ENCODE data around the gene FHIT. TPM values are rescaled to one million over a fixed set of nuclear protein-coding genes. Genes with fewer than 3 reads are reported as not detected.

FHIT gene
- total RNA-seq, 1 donor from 2014 or later, result 11.5 TPM

DNA sequence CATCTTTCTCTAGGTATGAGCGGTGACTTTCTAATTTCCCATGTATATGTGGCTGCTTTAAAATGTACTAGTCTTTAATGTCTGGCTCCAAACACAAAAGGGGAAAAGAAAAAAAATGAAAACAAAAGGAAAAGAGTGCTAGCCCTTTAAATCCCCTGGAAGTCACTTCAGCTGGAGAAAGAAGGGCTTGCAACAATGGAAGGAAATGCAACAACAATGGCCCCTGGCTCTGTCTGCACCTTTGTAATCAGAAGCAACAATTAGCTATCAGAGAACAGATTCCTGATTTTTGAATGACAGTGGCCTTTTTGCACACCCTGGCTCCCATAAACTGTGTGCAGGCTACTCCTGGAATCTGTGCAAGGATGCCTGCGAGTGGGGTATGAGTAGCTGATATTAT is 591.2 kb downstream of the FHIT start:
- DNase-seq (ENCODE audit: low read depth), result no peak
- no peaks in the 10 kb centered on the region for H3K27me3 ChIP-seq (ENCODE audit: control insufficient read depth, insufficient read depth, low read length)
- H3K4me3 ChIP-seq (ENCODE audit: low read depth, low read length), result no peak overlapping the region
- H3K36me3 ChIP-seq (ENCODE audit: control insufficient read depth, insufficient read depth, low read length), result no peaks in the 10 kb centered on the region
- TF ChIP-seq CTCF (IDR thresholded peaks at IDR 0.05; ENCODE audit: insufficient read depth, low read length, poor library complexity, severe bottlenecking), result no peak

- no peaks in the 10 kb centered on the region for H3K36me3 ChIP-seq (ENCODE audit: control insufficient read depth, insufficient read depth, low read length)
- DNase-seq (ENCODE audit: low read depth), result no peak
Observed at GRCh38 chr3:60659098-60659497, 592.2 kb downstream of the FHIT start.

DNA sequence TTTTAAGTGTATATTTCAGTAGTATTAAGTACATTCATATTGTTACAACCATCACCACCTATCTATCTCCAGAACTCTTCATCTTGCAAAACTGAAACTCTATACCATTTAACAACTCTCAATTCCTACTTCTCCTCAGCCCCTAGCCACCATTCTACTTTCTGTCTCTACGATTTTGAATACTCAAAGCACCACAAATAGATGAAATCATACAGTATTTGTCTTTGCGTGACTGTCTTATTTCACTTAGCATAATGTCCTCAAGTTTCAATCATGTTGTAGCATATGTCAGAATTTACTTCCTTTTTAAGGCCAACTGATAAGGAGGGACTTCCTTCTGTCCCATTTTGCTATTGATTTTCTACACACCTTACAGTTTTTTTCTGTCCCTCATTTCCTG is 593.3 kb downstream of the FHIT start:
- H3K4me3 ChIP-seq (ENCODE audit: low read depth, low read length), result no peak overlapping the region
- no peaks in the 10 kb centered on the region for H3K36me3 ChIP-seq (ENCODE audit: control insufficient read depth, insufficient read depth, low read length)
- no peak for TF ChIP-seq CTCF (IDR thresholded peaks at IDR 0.05; ENCODE audit: insufficient read depth, low read length, poor library complexity, severe bottlenecking)
- DNase-seq (ENCODE audit: low read depth), result no peak
- H3K27me3 ChIP-seq (ENCODE audit: control insufficient read depth, insufficient read depth, low read length), result no peaks in the 10 kb centered on the region

More at GRCh38 chr3:60659098-60659497, 592.2 kb downstream of the FHIT start:
- H3K27me3 ChIP-seq (ENCODE audit: control insufficient read depth, insufficient read depth, low read length), result no peaks in the 10 kb centered on the region
- H3K4me3 ChIP-seq (ENCODE audit: low read depth, low read length), result no peak overlapping the region
- TF ChIP-seq CTCF (IDR thresholded peaks at IDR 0.05; ENCODE audit: insufficient read depth, low read length, poor library complexity, severe bottlenecking), result no peak

DNA sequence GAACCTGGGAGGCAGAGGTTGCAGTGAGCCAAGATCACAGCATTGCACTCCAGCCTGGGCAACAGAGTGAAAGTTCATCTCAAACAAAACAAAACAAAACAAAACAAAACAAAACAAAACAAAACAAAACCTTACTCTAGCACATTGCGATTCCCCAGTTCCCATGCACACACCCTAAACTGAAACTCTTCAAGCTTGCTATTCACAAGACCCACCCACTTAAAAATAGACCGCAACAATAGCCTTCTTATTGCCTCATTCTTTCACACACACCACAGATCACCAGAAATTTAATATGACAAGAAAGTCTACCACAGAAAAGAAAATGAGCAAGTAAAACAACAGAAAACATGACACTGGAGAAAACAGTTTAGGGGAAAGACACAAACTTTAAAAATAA is 598.4 kb downstream of the FHIT start:
- no peak for TF ChIP-seq CTCF (IDR thresholded peaks at IDR 0.05; ENCODE audit: insufficient read depth, low read length, poor library complexity, severe bottlenecking)
- Histone ChIP-seq H3K4me3 (ENCODE audit: low read depth, low read length) (no peak overlapping the region), H3K27me3 (ENCODE audit: control insufficient read depth, insufficient read depth, low read length) (no peaks in the 10 kb centered on the region), H3K36me3 (ENCODE audit: control insufficient read depth, insufficient read depth, low read length) (no peaks in the 10 kb centered on the region)
- no peak for DNase-seq (ENCODE audit: low read depth)

- no peaks in the 10 kb centered on the region for H3K27me3 ChIP-seq (ENCODE audit: control insufficient read depth, insufficient read depth, low read length)
- H3K36me3 ChIP-seq (ENCODE audit: control insufficient read depth, insufficient read depth, low read length), result no peaks in the 10 kb centered on the region
- TF ChIP-seq CTCF (IDR thresholded peaks at IDR 0.05; ENCODE audit: insufficient read depth, low read length, poor library complexity, severe bottlenecking), result no peak
- DNase-seq (ENCODE audit: low read depth), result no peak
- no peak overlapping the region for H3K4me3 ChIP-seq (ENCODE audit: low read depth, low read length)
Observed at GRCh38 chr3:60651799-60652198, 599.5 kb downstream of the FHIT start.

DNA sequence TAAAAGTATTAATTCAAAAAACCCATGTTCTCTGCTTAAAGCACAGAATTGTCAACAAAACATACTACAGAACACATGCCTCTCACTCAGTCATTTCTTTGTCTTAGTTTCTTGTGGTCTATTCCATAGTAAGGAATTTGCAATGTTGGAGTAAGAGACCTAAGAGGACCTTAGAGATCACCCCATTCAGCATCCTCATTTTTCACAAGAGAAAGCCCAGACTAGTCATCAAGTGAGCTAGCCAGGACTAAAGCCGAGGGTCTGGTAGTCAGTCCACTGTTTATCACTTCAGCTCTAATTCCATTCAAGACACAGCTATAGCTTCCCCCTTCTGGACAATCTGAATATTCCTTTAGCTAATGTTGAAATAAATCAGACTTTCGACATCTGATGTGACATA is 601.1 kb downstream of the FHIT start:
- Histone ChIP-seq H3K27me3 (ENCODE audit: control insufficient read depth, insufficient read depth, low read length) (no peaks in the 10 kb centered on the region), H3K4me3 (ENCODE audit: low read depth, low read length) (no peak overlapping the region), H3K36me3 (ENCODE audit: control insufficient read depth, insufficient read depth, low read length) (no peaks in the 10 kb centered on the region)
- TF ChIP-seq CTCF (IDR thresholded peaks at IDR 0.05; ENCODE audit: insufficient read depth, low read length, poor library complexity, severe bottlenecking), result no peak
- DNase-seq (ENCODE audit: low read depth), result no peak

Data from kidney epithelial cell (primary cell).